ENCODE data around the gene PSMC1.

Gene PSMC1

GRCh38 chr14:90287791-90288190 is 31.4 kb downstream of the PSMC1 start:
- H3K27ac ChIP-seq: no peak overlapping the region
- TF ChIP-seq ZFX (IDR thresholded peaks at IDR 0.05; ENCODE audit: borderline replicate concordance): no peak

GRCh38 chr14:90288651-90289355 is 32.5 kb downstream of the PSMC1 start:
- TF ChIP-seq ZFX (IDR thresholded peaks at IDR 0.05; ENCODE audit: borderline replicate concordance): no peak
- TF ChIP-seq, protein P1, sequence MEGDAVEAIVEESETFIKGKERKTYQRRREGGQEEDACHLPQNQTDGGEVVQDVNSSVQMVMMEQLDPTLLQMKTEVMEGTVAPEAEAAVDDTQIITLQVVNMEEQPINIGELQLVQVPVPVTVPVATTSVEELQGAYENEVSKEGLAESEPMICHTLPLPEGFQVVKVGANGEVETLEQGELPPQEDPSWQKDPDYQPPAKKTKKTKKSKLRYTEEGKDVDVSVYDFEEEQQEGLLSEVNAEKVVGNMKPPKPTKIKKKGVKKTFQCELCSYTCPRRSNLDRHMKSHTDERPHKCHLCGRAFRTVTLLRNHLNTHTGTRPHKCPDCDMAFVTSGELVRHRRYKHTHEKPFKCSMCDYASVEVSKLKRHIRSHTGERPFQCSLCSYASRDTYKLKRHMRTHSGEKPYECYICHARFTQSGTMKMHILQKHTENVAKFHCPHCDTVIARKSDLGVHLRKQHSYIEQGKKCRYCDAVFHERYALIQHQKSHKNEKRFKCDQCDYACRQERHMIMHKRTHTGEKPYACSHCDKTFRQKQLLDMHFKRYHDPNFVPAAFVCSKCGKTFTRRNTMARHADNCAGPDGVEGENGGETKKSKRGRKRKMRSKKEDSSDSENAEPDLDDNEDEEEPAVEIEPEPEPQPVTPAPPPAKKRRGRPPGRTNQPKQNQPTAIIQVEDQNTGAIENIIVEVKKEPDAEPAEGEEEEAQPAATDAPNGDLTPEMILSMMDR (IDR thresholded peaks at IDR 0.05): no peak
- no peak overlapping the region for H3K27ac ChIP-seq

GRCh38 chr14:90290337-90291011 is 34.1 kb downstream of the PSMC1 start:
- TF ChIP-seq ZFX (IDR thresholded peaks at IDR 0.05; ENCODE audit: borderline replicate concordance): no peak
- TF ChIP-seq, protein P1 (IDR thresholded peaks at IDR 0.05): no peak
- H3K27ac ChIP-seq: no peak overlapping the region

- no peak for TF ChIP-seq ZFX (IDR thresholded peaks at IDR 0.05; ENCODE audit: borderline replicate concordance)
- TF ChIP-seq, protein P1 (IDR thresholded peaks at IDR 0.05): no peak
- no peak overlapping the region for H3K27ac ChIP-seq
Measured at GRCh38 chr14:90291699-90292098, 35.3 kb downstream of the PSMC1 start.

GRCh38 chr14:90293766-90294730 is 37.7 kb downstream of the PSMC1 start:
- no peak for TF ChIP-seq ZFX (IDR thresholded peaks at IDR 0.05; ENCODE audit: borderline replicate concordance)
- TF ChIP-seq, protein P1 (IDR thresholded peaks at IDR 0.05): no peak
- no peak overlapping the region for H3K27ac ChIP-seq

GRCh38 chr14:90294872-90295271 is 38.5 kb downstream of the PSMC1 start:
- no peak overlapping the region for H3K27ac ChIP-seq
- TF ChIP-seq, protein P1 (IDR thresholded peaks at IDR 0.05): no peak

GRCh38 chr14:90295870-90296516 is 39.6 kb downstream of the PSMC1 start:
- H3K27ac ChIP-seq: no peak overlapping the region
- TF ChIP-seq ZFX (IDR thresholded peaks at IDR 0.05; ENCODE audit: borderline replicate concordance): no peak
- TF ChIP-seq, protein P1 (IDR thresholded peaks at IDR 0.05): no peak

Measured in 22Rv1 (cell line).